ENCODE measurements around the gene SEMA3A.

- TF ChIP-seq CTCF (conservative IDR thresholded peaks at IDR 0.05 in 1 of 2, IDR thresholded peaks at IDR 0.05 in 1 of 2; ENCODE audit: low read depth in 1 of 2, low read length in 2 of 2) = no peak
- no peak for TF ChIP-seq EZH2 (IDR thresholded peaks at IDR 0.05; ENCODE audit: low read length, missing control alignments)
These were observed 281.4 kb downstream of the SEMA3A start for GRCh38 chr7:83913174-83913573.
